OCI-M2 (cell line): ENCODE measurements around the gene FRMD8.

Experiments
- DNase-seq: peaks from one replicate; lab custom pipeline; 2025; ENCODE audit not compliant: unreplicated experiment; lab: John Stamatoyannopoulos, UW

FRMD8 gene

DNA sequence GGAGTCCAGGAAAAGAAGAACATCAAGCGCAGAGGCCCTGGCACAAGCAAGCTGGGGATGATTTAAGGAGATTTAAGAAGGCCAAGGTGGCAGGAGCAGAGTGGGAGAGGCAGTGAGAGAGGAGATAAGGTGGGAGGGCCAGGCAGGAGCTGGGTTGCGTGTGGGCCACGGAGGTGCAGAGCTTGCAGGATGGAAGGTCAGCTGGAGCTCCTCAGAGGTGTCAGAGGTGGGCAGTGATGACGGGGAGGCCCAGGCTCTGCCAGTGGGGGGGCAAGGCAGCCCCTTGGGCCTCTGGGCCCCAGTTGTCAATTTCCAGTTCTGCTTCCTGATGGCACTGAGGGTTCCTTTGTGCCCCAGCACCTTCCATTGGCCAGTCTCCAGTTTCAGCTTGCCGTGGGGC, 6.5 kb downstream of the FRMD8 start:
- DNase-seq = no peak

DNA sequence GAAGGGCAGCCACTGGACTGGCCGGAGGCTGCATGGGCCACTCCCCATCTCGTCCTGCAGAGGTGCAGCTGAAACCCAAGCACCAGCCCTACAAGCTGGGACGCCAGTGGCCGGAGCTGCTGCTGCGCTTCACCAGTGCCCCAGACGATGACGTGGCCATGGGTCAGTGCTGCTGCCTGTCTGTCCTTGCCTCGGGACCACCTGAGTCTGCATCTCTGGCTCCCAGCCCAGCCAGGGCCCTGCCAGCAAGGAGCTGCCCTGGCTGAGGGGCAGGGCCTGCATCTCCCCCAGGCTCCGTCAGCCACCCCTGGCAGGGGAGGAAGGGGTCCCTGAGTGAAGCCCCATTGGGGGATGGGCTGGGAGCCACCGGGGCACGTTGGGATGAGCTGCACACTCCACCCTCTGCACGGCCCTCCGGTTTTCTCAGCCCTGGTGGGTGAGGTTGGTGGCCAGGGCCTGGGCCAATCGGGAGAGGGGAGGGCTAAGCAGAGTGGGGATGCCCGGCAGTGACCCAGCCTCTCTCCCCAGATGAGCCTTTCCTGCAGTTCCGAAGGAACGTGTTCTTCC, 7.2 kb downstream of the FRMD8 start:
- DNase-seq = no peak

DNA sequence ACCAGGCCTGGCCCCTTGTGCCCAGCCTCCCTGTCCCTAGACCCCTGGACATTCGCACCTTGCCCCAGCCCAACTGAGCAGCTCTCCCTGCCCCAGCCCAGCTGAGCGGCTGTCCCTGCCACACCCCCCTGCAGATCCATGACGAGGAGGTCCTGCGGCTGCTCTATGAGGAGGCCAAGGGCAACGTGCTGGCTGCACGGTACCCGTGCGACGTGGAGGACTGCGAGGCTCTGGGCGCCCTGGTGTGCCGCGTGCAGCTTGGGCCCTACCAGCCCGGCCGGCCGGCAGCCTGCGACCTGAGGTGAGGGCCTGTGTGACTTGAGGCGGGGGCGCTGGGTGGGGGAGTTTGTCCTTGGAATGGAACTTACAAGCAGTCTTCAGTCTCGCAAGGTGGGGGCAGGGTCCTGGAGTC, 7.7 kb downstream of the FRMD8 start:
- DNase-seq = no peak

GRCh38 chr11:65395961-65396530, 9.6 kb downstream of the FRMD8 start:
- DNase-seq = no peak

GRCh38 chr11:65396769-65397745, 10.6 kb downstream of the FRMD8 start:
- no peak for DNase-seq

- DNase-seq = no peak
Observed at GRCh38 chr11:65398362-65398910, 12.0 kb downstream of the FRMD8 start.

DNA sequence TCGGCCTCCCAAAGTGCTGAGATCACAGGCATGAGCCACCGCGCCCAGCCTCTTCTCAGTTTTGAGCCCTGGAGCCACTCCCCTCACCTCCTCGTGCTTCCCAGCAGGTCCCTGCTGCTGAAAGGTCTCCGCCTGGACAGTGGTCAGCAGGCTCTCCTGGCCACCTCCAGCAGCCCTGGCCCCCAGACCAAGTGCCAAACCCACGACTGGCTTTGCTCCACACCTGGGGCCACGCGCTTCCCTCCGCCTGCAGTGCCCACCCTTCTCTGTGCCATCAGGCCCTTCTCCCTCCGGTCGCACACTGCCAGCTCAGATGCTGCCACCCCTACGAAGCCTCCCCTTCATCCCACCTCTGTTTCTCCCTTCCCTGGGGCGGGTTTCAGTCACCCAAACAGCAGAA, 12.8 kb downstream of the FRMD8 start:
- DNase-seq = no peak

DNA sequence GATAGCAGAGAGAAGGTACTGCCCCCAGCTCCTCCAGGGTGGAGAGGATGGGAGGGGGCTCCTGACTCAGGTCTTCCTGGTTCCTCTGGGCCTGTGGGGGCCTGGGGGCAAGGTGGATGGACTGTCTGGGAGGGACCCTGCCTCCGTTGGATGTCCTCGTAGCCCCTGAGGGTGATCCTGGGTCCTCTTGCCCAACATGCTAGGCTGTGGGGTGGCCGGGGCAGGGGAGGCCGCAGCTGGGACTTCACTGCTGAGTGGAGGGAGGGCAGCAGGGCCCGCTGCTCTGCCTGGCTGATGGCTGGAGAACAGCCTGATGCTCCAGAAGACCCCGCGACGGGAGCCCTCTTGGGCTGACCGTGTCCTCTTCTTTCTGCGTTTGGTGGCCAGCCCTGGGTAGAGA, 13.4 kb downstream of the FRMD8 start:
- DNase-seq = no peak

DNA sequence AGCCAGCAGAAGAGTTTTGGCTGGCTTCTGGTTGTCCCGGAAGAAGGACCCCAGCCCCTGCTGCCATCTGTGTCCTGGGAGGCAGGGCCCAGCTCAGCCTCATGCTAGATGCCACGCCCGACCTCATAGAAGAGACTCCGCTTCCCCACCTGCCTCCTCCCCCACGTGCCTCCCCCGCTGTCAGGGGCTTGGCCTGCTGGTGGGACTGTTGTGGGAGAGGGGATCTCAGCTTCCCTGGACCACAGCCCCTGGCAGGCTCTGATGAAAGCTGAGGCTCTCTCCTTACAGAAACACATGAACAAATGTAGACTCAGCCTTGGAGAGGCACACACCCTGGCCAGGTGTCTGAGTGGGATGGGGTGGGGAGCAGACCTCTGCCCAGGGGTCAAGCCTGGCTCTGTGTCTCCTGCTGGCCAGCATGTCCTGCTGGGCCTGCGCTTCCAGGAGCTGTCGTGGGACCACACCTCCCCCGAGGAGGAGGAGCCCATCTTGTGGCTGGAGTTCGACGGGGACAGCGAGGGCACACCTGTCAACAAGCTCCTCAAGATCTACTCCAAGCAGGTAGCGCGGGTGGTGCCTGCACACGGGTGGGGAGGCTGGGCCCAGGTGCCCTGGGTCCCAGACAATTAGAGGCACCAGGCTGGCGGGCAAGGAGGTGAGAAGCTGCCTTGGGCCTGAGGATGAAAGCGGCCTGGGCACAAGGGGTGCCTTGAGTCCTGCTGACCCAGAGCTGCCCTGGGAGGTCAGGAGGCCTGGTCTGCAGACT, 14.1 kb downstream of the FRMD8 start:
- no peak for DNase-seq

GRCh38 chr11:65401073-65401802, 14.8 kb downstream of the FRMD8 start:
- DNase-seq = no peak

GRCh38 chr11:65401803-65402248, 15.4 kb downstream of the FRMD8 start:
- no peak for DNase-seq

- no peak for DNase-seq
Observed at GRCh38 chr11:65402790-65403189, 16.4 kb downstream of the FRMD8 start.

- DNase-seq = no peak
Observed at GRCh38 chr11:65403607-65404121, 17.2 kb downstream of the FRMD8 start.

DNA sequence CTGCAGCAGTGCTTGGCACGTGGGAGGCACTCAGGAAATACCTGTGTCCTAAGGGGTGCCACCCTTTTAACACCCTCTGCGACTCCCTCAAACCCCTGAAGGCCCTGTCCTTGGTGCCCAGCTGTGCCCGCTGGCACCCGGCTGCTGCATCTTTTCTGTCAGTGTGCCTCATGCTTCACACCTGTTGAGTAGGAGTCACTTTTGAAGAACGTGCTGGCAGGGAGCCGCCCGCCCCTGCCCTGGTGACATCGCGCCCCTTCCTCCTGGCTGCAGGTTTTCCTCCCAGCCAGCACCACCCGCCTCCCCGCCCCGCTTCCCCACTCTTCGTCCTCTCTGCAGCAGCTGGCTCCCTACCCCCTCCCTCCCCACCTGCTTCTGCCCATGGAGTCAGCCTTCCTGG, 17.8 kb downstream of the FRMD8 start:
- no peak for DNase-seq

- DNase-seq = no peak
Observed at GRCh38 chr11:65404638-65405339, 18.4 kb downstream of the FRMD8 start.

DNA sequence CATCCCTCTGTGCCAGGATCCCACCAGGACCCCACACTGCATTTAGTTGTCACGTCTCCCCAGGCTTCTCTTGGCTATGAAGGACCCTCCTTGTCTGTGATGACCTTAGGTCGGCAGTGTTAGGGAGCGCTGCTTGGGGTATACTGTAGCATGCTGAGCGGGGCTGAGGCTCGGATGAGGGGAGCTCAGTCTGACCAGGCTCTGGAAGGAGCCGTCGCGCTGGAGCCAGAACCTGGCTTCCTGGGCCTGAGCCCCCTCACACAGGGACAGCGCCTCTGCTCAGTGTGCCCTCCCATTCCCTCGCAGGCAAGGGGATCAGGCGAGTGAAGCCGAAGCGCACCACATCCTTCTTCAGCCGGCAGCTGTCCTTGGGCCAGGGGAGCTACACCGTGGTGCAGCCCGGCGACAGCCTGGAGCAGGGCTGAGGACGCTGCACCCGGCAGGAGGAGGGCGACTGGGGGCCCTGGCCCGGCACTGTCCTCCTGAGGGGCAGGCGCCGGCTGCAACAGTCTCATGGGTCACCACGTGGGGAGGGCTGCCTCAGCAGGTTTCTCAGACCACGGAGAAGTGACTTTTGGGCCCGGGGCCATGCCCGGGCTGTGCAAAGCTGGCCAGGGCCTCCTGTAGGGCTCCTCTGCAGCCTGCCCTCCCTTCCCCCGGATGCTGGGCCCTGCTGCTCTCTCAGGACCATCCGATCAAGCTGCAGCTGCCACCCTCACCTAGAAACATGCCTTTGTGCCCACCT, 24.7 kb downstream of the FRMD8 start:
- DNase-seq = no peak

- DNase-seq = no peak
Observed at GRCh38 chr11:65411681-65412070, 25.2 kb downstream of the FRMD8 start.

DNA sequence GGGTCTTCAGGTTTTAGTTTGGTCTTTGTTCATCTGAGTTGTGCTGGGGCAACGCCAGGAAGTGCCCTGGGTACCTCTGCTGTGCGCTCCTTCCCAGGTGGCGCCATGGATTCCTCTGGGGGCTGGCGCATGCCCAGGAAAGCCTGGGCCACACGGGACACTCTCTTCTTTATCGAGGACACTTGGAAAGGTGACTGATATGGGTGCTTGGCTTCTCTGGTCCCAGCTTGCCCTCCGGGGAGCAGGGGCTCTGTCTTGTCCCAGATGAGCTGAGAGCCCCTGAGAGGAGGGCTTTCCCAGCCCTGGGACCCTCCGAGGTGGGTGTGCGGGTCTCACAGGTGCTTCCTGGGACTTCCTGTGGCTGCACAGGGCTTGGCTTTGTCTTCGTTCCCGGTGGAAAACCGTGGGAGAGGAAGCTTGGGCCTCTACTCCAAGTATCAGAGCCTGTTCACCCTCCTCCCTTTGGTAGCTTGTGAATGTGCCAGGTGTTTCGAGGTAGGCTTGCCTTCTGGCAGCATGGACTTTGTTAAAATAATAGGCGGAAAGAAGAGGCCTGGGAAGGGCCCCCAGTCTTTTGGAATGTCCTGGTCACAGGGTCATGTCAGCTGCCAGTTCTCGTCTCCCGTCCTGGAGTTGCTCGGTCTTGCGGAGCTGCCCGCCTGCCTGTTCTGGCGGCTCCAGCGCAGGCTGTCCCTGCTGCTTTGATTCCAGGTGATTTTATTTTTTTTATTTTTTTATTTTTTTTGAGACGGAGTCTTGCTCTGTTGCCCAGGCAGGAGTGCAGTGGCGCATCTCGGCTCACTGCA, 26.0 kb downstream of the FRMD8 start:
- DNase-seq = no peak
